Measurements from ENCODE around the gene KIAA1614.

KIAA1614 gene

DNA sequence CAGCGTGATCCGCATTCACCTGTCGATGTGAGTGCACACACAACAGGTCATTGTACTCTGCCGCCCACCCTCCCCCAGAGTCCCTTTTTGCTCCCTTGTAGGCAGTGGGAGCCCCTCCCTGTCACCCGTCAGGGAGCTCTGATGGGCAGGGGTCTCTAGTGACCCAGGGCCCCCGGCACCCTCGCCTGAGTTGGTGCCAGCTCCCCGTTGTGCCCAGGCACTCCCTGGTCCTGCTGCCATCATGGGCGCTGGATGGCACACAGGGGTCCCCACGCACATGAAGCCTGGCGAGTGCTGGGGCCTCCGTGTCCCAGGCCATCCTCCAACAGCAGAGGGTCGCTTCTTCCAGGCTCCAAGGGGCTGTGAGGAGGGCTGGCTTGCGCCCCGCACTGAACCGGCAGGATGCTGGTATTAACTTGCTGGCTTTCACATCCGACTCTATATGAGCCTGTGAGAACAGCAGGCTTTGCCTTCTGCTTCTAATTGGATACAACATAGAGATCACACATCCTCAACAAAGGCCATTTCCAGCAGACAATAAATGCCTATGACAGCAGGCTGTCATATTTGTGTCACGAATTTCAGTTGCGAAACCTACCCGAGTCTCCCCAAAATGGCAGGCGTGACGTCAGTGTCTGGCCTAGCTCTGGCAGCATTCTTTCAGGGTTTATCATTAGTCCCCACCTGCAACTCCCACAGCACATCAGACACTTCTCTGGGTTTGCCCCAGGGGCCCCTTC lies 35.4 kb downstream of the KIAA1614 start:
- no peak for DNase-seq (ENCODE audit: low read depth)
- no peak overlapping the region for H3K4me3 ChIP-seq (ENCODE audit: low read length)
- TF ChIP-seq CTCF (conservative IDR thresholded peaks at IDR 0.05; ENCODE audit: low read depth, low read length), result no peak

DNA sequence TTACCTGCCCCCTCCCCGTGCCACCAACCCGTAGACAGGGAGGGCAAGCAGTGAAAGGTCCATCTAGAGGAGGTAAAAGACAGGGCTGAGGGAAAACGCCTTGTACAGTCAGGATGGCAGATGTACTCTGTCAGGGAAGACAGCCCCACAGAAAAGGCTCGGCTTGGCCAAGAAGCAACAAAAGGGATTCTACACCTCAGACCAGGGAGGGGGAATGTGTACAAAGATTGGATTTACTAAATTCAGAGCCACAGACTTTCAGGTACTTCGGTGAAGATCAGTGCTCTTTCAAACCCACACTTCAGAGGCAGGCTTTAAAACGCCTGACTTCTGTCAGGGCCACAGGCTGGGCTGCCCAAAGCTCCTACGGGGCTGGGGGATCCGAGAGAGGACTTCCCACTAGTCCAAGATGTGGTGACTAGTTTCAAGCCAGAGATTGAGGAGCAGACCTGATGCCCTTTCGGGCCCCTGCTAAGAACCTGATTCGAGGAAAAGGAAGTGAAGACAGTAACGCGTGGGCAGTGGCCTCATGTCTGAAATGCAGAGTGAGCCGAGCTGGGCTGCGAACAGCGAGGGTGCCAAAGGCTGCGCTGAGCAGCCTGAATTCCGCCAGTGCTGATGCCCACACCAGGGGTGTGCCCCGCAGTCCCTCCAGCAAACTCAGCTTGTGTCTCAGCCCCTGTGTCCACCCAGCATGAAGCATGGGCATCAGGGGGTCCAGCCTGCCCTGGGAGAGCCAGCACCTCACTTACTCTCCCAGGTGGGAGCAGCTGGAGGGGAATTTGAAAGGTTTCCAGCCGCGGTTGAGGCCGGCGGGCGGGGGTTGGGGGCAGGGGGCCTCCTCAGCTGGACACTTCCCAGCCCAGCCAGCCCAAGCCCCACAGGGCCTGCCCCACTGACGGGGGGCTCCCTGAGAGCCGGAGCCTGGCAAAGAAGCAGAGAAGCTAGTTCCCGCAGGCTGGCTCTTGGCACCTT lies 36.2 kb downstream of the KIAA1614 start:
- DNase-seq (ENCODE audit: low read depth), result no peak
- no peak for TF ChIP-seq CTCF (conservative IDR thresholded peaks at IDR 0.05; ENCODE audit: low read depth, low read length)
- no peak overlapping the region for H3K4me3 ChIP-seq (ENCODE audit: low read length)

DNA sequence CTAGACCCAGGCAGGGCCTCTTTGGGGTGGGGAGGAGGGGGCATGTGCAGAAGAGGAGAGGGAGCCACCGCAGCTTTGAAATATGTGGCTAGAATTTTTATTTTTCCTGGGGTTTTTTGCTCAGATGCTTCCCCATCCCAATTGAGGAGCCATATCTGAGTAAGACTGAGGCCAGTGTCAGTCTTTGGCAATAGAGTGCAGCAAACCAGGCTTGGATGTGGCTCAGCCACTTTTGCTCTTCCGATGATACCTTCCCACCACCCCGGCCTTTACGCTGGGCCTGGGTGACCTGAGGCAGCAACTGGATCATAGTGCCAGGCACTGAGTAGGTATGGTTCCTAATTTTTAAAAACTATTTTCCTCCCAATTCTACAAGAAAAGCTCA lies 36.9 kb downstream of the KIAA1614 start:
- TF ChIP-seq CTCF (conservative IDR thresholded peaks at IDR 0.05; ENCODE audit: low read depth, low read length), result no peak
- H3K4me3 ChIP-seq (ENCODE audit: low read length), result no peak overlapping the region

DNA sequence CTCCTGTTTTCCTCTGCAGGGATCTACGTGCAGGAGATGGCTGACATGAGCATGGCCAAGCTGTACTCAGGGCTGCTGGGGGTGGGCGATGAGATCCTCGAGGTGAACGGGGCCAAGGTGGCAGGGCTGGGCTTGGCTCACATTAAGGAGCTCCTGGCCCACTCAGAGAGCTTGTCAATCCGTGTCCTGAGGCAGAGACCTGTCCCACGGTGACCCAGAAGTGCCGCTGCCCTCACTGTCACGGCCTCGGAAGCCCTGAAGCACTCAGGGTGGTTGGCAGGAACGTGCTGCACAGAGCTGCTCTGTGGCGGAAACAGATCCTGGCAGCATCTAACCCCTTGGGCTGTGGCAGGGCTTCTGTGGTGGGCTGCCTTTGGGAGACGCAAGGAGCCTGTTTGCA lies 37.6 kb downstream of the KIAA1614 start:
- H3K4me3 ChIP-seq (ENCODE audit: low read length), result no peak overlapping the region
- no peak for TF ChIP-seq CTCF (conservative IDR thresholded peaks at IDR 0.05; ENCODE audit: low read depth, low read length)
- no peak for DNase-seq (ENCODE audit: low read depth)

More for the DNA sequence above, 36.9 kb downstream of the KIAA1614 start:
- DNase-seq (ENCODE audit: low read depth), result no peak

DNA sequence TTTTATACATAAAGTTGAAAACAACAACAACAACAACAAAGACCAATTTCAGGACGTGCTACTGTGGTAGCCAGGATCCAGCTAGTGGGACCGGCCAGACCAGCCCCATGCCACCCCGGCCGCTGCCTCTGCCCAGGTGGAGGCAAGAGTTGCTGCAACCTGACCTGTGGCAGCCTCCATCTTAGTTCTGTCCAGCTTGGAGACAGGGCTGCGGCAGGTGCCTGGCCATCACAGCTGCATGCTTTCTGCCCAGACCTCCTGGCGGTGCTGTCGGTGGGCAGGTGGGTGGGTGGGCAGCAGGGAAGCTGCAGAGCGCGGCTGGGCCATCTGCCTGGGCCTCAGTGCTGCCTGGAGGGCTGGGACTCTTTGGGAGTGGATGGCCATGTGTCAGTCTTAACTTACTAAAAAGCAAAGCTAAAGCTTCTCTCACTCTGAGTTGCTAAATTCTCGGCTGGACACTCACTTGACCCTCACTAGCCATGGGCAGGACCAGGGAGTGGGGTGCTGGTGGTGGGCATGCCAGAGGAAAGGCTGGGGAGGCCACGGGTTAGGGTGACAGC lies 38.6 kb downstream of the KIAA1614 start:
- no peak overlapping the region for H3K4me3 ChIP-seq (ENCODE audit: low read length)
- TF ChIP-seq CTCF (conservative IDR thresholded peaks at IDR 0.05; ENCODE audit: low read depth, low read length), result no peak
- no peak for DNase-seq (ENCODE audit: low read depth)

DNA sequence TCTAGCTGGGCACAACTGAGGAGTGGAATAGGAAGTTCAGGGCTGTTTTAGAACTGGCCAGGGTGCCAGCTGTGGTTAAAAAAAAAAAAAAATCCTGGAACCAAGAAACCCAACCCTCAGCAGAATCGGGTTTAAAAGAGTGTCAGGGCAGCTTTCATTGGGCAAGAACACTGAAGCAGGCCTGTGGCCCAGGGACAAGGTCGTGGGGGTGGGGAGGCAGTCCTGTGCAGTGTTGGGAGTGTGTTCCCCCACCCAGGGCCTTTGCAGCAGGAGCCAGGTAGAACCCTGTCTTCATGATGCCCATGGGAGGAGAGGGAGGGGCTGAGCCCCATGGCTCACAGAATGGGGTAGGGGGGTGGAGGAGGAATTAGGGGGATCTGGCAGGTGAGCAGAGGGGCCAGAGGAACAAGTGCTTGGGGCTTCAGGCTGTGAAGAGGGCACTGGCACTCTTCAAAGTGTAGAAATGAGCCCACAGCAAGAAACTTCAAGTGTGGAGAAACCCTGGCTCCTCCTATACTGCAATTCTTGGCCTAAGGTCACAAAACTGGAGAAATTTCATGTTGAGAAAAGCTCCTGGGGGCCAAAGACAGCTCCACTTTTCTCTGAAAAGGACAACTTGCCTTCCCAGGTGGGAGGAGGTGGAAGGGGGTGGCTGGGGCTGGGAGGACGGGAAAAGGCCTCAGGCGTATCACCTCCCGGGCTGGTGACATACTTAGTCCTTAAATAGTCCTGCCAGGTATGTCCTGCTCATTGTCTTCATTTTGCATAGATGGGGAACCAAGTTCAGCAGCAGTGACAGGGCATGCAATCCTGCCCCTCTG lies 39.3 kb downstream of the KIAA1614 start:
- DNase-seq (ENCODE audit: low read depth), result no peak
- no peak for TF ChIP-seq CTCF (conservative IDR thresholded peaks at IDR 0.05; ENCODE audit: low read depth, low read length)
- no peak overlapping the region for H3K4me3 ChIP-seq (ENCODE audit: low read length)

Data from retinal pigment epithelial cell (primary cell).